ENCODE results near the gene CACNA2D1.

Gene CACNA2D1

DNA sequence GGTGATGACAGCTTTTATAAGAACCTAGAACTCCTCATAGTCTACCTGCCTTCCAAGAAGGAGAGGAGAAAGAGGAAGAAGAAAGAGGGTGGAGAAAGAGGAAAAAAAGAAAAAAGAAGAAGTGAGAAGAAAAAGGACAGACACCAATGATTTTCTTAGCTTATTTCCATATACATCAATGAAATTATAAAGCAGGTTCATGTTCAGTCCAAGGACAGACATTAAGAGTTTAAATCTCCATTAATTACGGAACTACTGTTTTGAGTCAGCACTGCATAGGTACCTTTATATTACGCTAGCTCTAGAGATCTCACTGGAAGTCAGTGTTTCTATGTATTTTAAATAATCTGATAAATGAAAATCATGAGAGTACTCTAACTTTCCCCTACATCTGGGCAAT, 364.8 kb downstream of the CACNA2D1 start:
- H3K9ac ChIP-seq, result no peak overlapping the region

DNA sequence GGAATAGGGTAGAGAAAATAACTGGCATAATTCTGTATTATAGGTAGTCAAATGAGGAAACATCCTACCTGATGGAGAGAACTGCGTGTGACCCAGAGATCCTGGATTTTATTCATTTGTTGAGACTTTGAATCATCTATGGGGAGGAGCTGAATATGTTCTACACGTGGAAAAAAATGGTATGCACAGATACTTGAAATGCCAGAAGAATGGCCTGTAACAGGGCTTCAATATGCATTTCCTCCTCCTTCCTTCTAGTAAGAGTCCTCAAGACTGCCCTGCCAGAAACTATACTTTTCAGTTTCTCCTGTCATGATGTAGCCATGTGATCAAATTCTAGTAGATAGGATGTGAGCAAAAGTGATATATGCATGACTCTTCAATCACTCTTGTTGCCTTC, 372.1 kb downstream of the CACNA2D1 start:
- no peaks in the 10 kb centered on the region for H3K27me3 ChIP-seq (ENCODE audit: control insufficient read depth, insufficient read depth, low read length)
- no peak overlapping the region for H3K4me3 ChIP-seq (ENCODE audit: low read depth, low read length)
- no peaks in the 10 kb centered on the region for H3K4me1 ChIP-seq
- H3K36me3 ChIP-seq (ENCODE audit: control insufficient read depth, insufficient read depth, low read length), result no peaks in the 10 kb centered on the region
- TF ChIP-seq, protein P1, sequence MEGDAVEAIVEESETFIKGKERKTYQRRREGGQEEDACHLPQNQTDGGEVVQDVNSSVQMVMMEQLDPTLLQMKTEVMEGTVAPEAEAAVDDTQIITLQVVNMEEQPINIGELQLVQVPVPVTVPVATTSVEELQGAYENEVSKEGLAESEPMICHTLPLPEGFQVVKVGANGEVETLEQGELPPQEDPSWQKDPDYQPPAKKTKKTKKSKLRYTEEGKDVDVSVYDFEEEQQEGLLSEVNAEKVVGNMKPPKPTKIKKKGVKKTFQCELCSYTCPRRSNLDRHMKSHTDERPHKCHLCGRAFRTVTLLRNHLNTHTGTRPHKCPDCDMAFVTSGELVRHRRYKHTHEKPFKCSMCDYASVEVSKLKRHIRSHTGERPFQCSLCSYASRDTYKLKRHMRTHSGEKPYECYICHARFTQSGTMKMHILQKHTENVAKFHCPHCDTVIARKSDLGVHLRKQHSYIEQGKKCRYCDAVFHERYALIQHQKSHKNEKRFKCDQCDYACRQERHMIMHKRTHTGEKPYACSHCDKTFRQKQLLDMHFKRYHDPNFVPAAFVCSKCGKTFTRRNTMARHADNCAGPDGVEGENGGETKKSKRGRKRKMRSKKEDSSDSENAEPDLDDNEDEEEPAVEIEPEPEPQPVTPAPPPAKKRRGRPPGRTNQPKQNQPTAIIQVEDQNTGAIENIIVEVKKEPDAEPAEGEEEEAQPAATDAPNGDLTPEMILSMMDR (IDR thresholded peaks at IDR 0.05), result no peak
- no peak overlapping the region for H3K27ac ChIP-seq
- H3K9ac ChIP-seq, result no peak overlapping the region
- no peaks in the 10 kb centered on the region for H3K9me3 ChIP-seq (ENCODE audit: control insufficient read depth, low read length)
- no peak overlapping the region for H2AFZ ChIP-seq
- H3K4me2 ChIP-seq (ENCODE audit: low read length), result no peak overlapping the region
- no peaks in the 10 kb centered on the region for H3K79me2 ChIP-seq

More for the DNA sequence above, 364.8 kb downstream of the CACNA2D1 start:
- Histone ChIP-seq H2AFZ (no peak overlapping the region), H3K79me2 (no peaks in the 10 kb centered on the region), H3K9me3 (ENCODE audit: control insufficient read depth, low read length) (no peaks in the 10 kb centered on the region), H3K27ac (no peak overlapping the region), H3K4me1 (no peaks in the 10 kb centered on the region), H3K4me3 (ENCODE audit: low read depth, low read length) (no peak overlapping the region), H3K36me3 (ENCODE audit: control insufficient read depth, insufficient read depth, low read length) (no peaks in the 10 kb centered on the region), H3K4me2 (ENCODE audit: low read length) (no peak overlapping the region), H3K27me3 (ENCODE audit: control insufficient read depth, insufficient read depth, low read length) (no peaks in the 10 kb centered on the region)
- TF ChIP-seq, protein P1 (IDR thresholded peaks at IDR 0.05), result no peak

DNA sequence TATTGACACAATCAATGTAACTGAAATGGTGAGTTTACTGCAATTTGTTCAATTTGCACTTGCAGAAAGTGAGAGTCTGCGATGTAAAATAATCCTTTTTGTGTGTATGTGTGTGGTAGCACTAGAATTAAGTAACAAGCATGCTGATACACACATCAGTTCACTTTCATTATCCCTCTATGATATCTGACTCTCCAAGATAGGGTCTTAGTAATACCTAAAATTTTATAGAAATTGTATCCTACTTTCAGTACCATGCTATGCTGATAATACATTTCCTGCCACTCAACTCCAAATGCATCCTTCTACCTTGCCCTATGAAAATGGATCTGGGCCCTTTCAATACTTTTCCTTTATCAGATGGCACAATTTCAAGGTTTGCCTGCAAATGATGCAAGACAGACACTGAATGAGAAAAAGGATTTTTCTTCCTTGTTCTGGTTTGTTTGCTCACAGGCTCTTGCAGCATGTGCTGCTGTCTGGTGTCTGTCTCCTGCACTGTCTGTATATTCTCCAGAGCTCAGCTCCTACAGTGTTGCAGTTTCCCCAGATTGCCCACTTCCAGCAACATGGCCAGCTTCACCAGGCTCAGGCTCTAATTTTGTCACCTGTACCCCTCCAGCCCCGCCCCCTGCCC, 375.8 kb downstream of the CACNA2D1 start:
- Histone ChIP-seq H3K9me3 (ENCODE audit: control insufficient read depth, low read length) (no peaks in the 10 kb centered on the region), H3K79me2 (no peaks in the 10 kb centered on the region), H3K27ac (no peak overlapping the region), H3K9ac (no peak overlapping the region), H3K4me2 (ENCODE audit: low read length) (no peak overlapping the region), H3K4me1 (no peaks in the 10 kb centered on the region), H3K27me3 (ENCODE audit: control insufficient read depth, insufficient read depth, low read length) (no peaks in the 10 kb centered on the region), H2AFZ (no peak overlapping the region), H3K36me3 (ENCODE audit: control insufficient read depth, insufficient read depth, low read length) (no peaks in the 10 kb centered on the region), H3K4me3 (ENCODE audit: low read depth, low read length) (no peak overlapping the region)
- TF ChIP-seq, protein P1 (IDR thresholded peaks at IDR 0.05), result no peak

DNA sequence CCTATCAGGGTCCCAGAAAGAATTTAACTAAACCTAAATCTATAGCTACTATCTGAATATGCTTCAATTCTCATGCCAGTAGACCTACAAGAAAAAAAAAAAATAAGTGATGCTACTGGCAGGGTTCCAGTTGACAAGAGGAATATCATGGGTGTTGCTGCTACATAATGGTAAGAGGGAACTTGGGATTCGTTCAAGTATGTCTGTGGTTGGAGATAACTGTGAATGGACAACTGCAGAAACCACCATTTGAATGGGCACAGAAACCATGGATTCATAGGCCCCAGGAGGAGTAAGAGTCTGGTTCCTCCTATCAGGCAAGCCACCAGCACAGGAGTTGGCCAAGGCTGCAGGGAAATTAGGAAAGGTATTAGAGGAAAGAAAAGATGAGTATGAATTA, 386.1 kb downstream of the CACNA2D1 start:
- no peak overlapping the region for H3K4me3 ChIP-seq (ENCODE audit: low read depth, low read length)
- no peak overlapping the region for H2AFZ ChIP-seq
- H3K27me3 ChIP-seq (ENCODE audit: control insufficient read depth, insufficient read depth, low read length), result no peaks in the 10 kb centered on the region
- TF ChIP-seq, protein P1 (IDR thresholded peaks at IDR 0.05), result no peak
- no peak overlapping the region for H3K9ac ChIP-seq
- H3K9me3 ChIP-seq (ENCODE audit: control insufficient read depth, low read length), result no peaks in the 10 kb centered on the region
- H3K4me1 ChIP-seq, result no peaks in the 10 kb centered on the region
- H3K36me3 ChIP-seq (ENCODE audit: control insufficient read depth, insufficient read depth, low read length), result no peaks in the 10 kb centered on the region
- no peak overlapping the region for H3K4me2 ChIP-seq (ENCODE audit: low read length)
- no peak overlapping the region for H3K27ac ChIP-seq
- no peaks in the 10 kb centered on the region for H3K79me2 ChIP-seq

DNA sequence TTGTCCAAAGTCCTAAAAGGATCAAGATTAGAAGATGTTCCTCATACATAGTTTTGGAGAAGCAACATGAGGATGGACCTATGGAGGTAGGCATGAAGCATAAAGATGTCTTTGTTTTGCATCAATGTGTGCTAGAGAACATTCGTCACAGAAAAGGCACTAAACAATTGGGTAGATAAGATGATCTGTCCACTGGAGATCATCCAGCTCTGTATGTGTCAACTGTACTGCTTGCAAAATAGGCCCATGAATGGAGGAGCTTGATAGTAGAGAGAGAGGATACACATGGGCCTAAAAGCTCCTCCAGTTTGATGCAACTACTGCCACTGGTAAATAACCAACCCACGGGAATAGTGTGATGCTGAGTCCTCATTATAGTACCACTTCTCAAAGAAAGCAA, 387.3 kb downstream of the CACNA2D1 start:
- no peaks in the 10 kb centered on the region for H3K36me3 ChIP-seq (ENCODE audit: control insufficient read depth, insufficient read depth, low read length)
- no peak overlapping the region for H3K27ac ChIP-seq
- H3K4me1 ChIP-seq, result no peaks in the 10 kb centered on the region
- no peaks in the 10 kb centered on the region for H3K79me2 ChIP-seq
- H3K4me2 ChIP-seq (ENCODE audit: low read length), result no peak overlapping the region
- H3K4me3 ChIP-seq (ENCODE audit: low read depth, low read length), result no peak overlapping the region
- no peaks in the 10 kb centered on the region for H3K9me3 ChIP-seq (ENCODE audit: control insufficient read depth, low read length)
- TF ChIP-seq, protein P1 (IDR thresholded peaks at IDR 0.05), result no peak
- no peak overlapping the region for H2AFZ ChIP-seq
- H3K9ac ChIP-seq, result no peak overlapping the region
- no peaks in the 10 kb centered on the region for H3K27me3 ChIP-seq (ENCODE audit: control insufficient read depth, insufficient read depth, low read length)

Data from parathyroid adenoma (tissue), 2 donors.